Esophagus muscularis mucosa (tissue), 4 donors: ENCODE results near the gene INSR. TPM values are rescaled to one million over a fixed set of nuclear protein-coding genes. Genes with fewer than 3 reads are reported as not detected.

Experiments used
- DNase-seq: peaks from one replicate; pipeline ENCODE4 v3.0.0-alpha.2; 2017; ENCODE audit errors: extremely low spot score
- H3K27ac ChIP-seq, 4 donors: fragments of 200-600 bp; sonication (generic); replicated peaks in 1 of 4; 1 replicate in 3 of 4; 2 replicates in 1 of 4; pipeline ENCODE4 v1.5.1; 2016 to 2019; ENCODE audit warnings: mild to moderate bottlenecking in 1 of 4
- H3K27me3 ChIP-seq, 4 donors: fragments of 200-600 bp; sonication (generic); one replicate each; pipeline versions ENCODE4 v1.5.1 to v1.6.0; 2016 to 2019
- H3K36me3 ChIP-seq, 4 donors: fragments of 200-600 bp; sonication (generic); one replicate each; pipeline ENCODE4 v1.5.1; 2016 to 2019
- H3K4me1 ChIP-seq, 4 donors: fragments of 200-600 bp; sonication (generic); one replicate each; pipeline ENCODE4 v1.5.1; 2016 to 2019
- H3K4me3 ChIP-seq, 4 donors: fragments of 200-600 bp; sonication (generic); 1 replicate in 2 of 4; 2 replicates in 2 of 4; pipeline ENCODE4 v1.5.1; 2016 to 2019; ENCODE audit warnings: mild to moderate bottlenecking in 4 of 4, moderate library complexity in 1 of 4
- H3K9me3 ChIP-seq, 4 donors: fragments of 200-600 bp; sonication (generic); 1 replicate in 3 of 4; 2 replicates in 1 of 4; pipeline ENCODE4 v1.5.1; 2016 to 2019
- EP300 ChIP-seq: sonication (generic); formaldehyde crosslinking; IDR thresholded peaks from one replicate; pipeline ENCODE4 v1.6.1; 2017; ENCODE audit warnings: antibody characterized with exemption
- POLR2A ChIP-seq: fragments of 450-650 bp; IDR thresholded peaks from one replicate; pipeline ENCODE4 v1.6.1; 2017; ENCODE audit warnings: antibody characterized with exemption, moderate library complexity, mild to moderate bottlenecking, low read depth
- POLR2AphosphoS5 ChIP-seq, 2 donors: sonication (generic); formaldehyde crosslinking; IDR thresholded peaks; one replicate each; pipeline ENCODE4 v1.6.1; 2017; ENCODE audit warnings: antibody characterized with exemption in 2 of 2
- WGBS: methylation state at CpG from one replicate; pipeline ENCODE4 v1.1.5; 2018; 5-methylcytosine and 5-hydroxymethylcytosine counted together
- intact Hi-C: fragments of 100-400 bp; cut with DNase I; formaldehyde crosslinking; loops from one replicate; pipeline ENCODE4 v1.15.1; 2023
- total RNA-seq, 4 donors: library from RNA; depleted of rRNA; stranded (reverse); fragments of >200 nt; gene quantifications; one replicate each; pipeline versions ENCODE4 v1.1.0 to v1.2.1, GENCODE V29; 2016
- TF ChIP-seq, protein P1 (sequence below), 3 experiments: fragments of 200-600 bp in 2 of 3; fragments of 450-650 bp in 1 of 3; sonication (generic) in 2 of 3; IDR thresholded peaks; one replicate each; pipeline ENCODE4 v1.5.1; 2017 to 2019; ENCODE audit warnings: antibody characterized with exemption in 3 of 3, mild to moderate bottlenecking in 2 of 3, moderate library complexity in 1 of 3

The INSR gene
- total RNA-seq, 4 donors from 2014 or later: 72.3 to 143 (median 92.5) TPM

GRCh38 chr19:7255119-7255518 lies 39.1 kb downstream of the INSR start:
- no peaks in the 10 kb centered on the region for H3K36me3 ChIP-seq
- 90% methylated on average over 8 of the region's 8 CpGs for WGBS
- no peaks in the 10 kb centered on the region for H3K27me3 ChIP-seq
- no peaks in the 10 kb centered on the region for H3K9me3 ChIP-seq
- H3K4me3 ChIP-seq: no peak overlapping the region
- no peak overlapping the region for H3K27ac ChIP-seq
- intact Hi-C loops: no loop called here
- peaks cover 28 to 44% (median 38%) of the 10 kb centered on the region in 4 donors for H3K4me1 ChIP-seq
- no peak for DNase-seq
- no peak for TF ChIP-seq POLR2A
- no peak for TF ChIP-seq POLR2AphosphoS5 (IDR thresholded peaks at IDR 0.05)
- TF ChIP-seq EP300: no peak
- TF ChIP-seq, protein P1, sequence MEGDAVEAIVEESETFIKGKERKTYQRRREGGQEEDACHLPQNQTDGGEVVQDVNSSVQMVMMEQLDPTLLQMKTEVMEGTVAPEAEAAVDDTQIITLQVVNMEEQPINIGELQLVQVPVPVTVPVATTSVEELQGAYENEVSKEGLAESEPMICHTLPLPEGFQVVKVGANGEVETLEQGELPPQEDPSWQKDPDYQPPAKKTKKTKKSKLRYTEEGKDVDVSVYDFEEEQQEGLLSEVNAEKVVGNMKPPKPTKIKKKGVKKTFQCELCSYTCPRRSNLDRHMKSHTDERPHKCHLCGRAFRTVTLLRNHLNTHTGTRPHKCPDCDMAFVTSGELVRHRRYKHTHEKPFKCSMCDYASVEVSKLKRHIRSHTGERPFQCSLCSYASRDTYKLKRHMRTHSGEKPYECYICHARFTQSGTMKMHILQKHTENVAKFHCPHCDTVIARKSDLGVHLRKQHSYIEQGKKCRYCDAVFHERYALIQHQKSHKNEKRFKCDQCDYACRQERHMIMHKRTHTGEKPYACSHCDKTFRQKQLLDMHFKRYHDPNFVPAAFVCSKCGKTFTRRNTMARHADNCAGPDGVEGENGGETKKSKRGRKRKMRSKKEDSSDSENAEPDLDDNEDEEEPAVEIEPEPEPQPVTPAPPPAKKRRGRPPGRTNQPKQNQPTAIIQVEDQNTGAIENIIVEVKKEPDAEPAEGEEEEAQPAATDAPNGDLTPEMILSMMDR (IDR thresholded peaks at IDR 0.05): no peak

- H3K27me3 ChIP-seq: no peaks in the 10 kb centered on the region
- no peak overlapping the region for H3K27ac ChIP-seq
- DNase-seq: no peak
- no peaks in the 10 kb centered on the region for H3K36me3 ChIP-seq
- WGBS: 81% methylated on average over 11 of the region's 11 CpGs
- no peak for TF ChIP-seq POLR2AphosphoS5 (IDR thresholded peaks at IDR 0.05)
- TF ChIP-seq EP300: no peak
- TF ChIP-seq POLR2A: no peak
- TF ChIP-seq, protein P1 (IDR thresholded peaks at IDR 0.05): no peak
- H3K4me3 ChIP-seq: no peak overlapping the region
- H3K4me1 ChIP-seq: peaks cover 26 to 38% (median 34%) of the 10 kb centered on the region in 4 donors
- H3K9me3 ChIP-seq: no peaks in the 10 kb centered on the region
- intact Hi-C loops: no loop called here
Observed at GRCh38 chr19:7254590-7254989, 39.6 kb downstream of the INSR start.

- no peaks in the 10 kb centered on the region for H3K27me3 ChIP-seq
- no peaks in the 10 kb centered on the region for H3K9me3 ChIP-seq
- H3K4me1 ChIP-seq: peaks cover 14 to 25% (median 21%) of the 10 kb centered on the region in 4 donors
- no peak for DNase-seq
- TF ChIP-seq POLR2AphosphoS5 (IDR thresholded peaks at IDR 0.05) (no peak), EP300 (no peak), POLR2A (no peak)
- TF ChIP-seq, protein P1 (IDR thresholded peaks at IDR 0.05): no peak
- H3K36me3 ChIP-seq: no peaks in the 10 kb centered on the region
- H3K4me3 ChIP-seq: no peak overlapping the region
- intact Hi-C loops: no loop called here
- WGBS: 94% methylated on average over 11 of the region's 11 CpGs
- H3K27ac ChIP-seq: no peak overlapping the region
Observed at GRCh38 chr19:7252364-7252763, 41.9 kb downstream of the INSR start.

DNA sequence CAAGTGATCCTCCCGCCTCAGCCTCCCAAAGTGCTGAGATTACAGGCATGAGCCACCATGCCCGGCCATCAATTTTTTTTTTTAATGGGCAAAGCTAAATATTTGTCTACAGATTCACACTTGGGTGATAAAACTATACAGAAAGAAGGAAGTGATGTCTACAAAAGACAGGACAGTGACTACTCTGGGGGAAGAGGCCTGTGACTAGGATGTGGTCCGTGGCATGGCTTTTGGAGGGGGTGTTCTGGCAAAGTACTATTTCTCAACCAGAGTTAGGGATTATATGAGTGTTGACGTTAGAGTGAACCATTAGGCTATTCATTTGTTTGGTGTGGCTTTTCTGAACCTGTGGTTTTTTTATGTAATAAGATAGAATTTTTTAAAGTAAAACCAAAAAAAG lies 42.7 kb downstream of the INSR start:
- no peak overlapping the region for H3K4me3 ChIP-seq
- no peaks in the 10 kb centered on the region for H3K36me3 ChIP-seq
- no peaks in the 10 kb centered on the region for H3K9me3 ChIP-seq
- no peak for TF ChIP-seq POLR2A
- no peak for TF ChIP-seq EP300
- TF ChIP-seq, protein P1 (IDR thresholded peaks at IDR 0.05): no peak
- no peak for TF ChIP-seq POLR2AphosphoS5 (IDR thresholded peaks at IDR 0.05)
- no peak for DNase-seq
- WGBS: 89% methylated on average over 4 of the region's 4 CpGs
- H3K27ac ChIP-seq: no peak overlapping the region
- intact Hi-C loops: no loop called here
- H3K27me3 ChIP-seq: no peaks in the 10 kb centered on the region
- H3K4me1 ChIP-seq: peaks cover 8 to 20% (median 14%) of the 10 kb centered on the region in 4 donors

DNA sequence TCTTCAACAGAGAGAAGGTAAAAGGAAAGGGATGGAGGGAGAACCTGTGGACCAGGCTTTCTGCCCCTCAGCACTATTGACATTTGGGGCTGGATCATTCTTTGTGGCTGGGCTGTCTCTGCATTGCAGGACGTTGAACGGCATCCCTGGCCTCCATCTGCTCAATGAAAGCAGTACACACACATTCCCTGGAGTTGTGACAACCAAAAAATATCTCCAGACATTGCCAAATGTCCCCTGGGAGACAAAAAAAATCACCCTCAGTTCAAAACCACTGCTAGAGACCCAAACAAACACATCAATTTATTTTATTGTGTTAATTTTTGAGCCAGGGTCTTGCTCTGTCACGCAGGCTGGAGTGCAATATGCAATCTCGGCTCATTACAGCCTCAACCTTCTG lies 43.3 kb downstream of the INSR start:
- Histone ChIP-seq H3K9me3 (peaks cover 0 to 4% (median 0%) of the 10 kb centered on the region in 4 donors), H3K4me1 (peaks cover 8 to 17% (median 14%) of the 10 kb centered on the region in 4 donors), H3K27ac (no peak overlapping the region), H3K27me3 (no peaks in the 10 kb centered on the region), H3K4me3 (no peak overlapping the region), H3K36me3 (no peaks in the 10 kb centered on the region)
- WGBS: 45% methylated on average over 4 of the region's 4 CpGs
- no peak for TF ChIP-seq POLR2AphosphoS5 (IDR thresholded peaks at IDR 0.05)
- TF ChIP-seq POLR2A: no peak
- TF ChIP-seq, protein P1 (IDR thresholded peaks at IDR 0.05): no peak
- TF ChIP-seq EP300: no peak
- DNase-seq: no peak
- intact Hi-C loops: no loop called here
